Activated CD4-positive, CD25-positive, alpha-beta regulatory T cell treated with anti-CD3 and anti-CD28 coated beads, Interleukin-2, amount 50 U/mL, for 24 hours (primary cell): ENCODE results near the gene TBC1D17.

Source experiments
- ATAC-seq, 2 donors: fragments of 150-1000 bp; cut with Tn5 transposase; one replicate each; pipeline ENCODE4 v1.10.0; 2021; ENCODE audit warnings: mild to moderate bottlenecking in 1 of 2, moderate library complexity in 1 of 2

TBC1D17 gene

DNA sequence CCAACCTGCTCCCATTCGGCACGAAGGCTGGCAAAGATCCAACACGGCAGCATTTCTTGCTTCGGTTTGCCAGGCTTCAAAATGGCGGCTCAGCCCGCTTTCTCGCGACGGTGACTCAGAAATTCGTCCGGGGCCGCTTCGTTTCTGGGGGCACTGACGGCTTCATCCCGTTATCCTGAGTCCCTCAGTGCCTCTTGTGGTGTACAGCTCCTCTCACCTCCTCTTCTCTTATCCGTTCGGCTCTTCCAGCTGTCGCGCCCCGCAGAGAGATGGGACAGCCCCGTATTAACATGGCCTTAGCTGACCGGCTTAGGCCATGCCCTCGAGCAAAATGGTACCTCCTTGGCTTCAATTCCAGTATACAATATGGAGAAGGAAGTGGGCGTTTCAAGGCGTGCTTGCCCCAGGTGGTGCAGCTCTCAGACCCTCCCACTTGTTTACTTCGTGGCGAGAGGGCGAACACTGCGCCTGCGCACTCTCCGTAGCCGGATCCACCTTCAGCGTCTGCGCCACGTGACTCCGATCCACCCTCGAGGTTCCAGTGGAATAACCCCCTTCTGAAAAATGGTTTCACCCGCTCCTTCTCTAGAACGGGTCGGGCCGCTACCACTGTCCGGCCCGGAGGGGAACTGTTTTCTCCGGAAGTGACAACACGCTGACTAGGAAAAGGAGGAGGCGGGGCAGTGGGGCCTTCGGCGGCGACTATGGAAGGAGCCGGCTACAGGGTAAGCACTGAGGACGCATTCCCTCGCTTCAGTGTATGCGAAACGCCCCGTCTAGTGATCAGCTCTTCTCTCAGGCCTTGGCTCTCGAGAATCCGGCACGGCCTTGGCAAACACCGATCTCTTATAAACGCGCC lies at the start of gene TBC1D17, which contains the start of gene AKT1S1:
Gene TBC1D17 (plus strand): TSS at position 683 of the 859 bp plus-strand sequence. CDS start 22 bp downstream, at position 705.
Gene AKT1S1 (minus strand): TSS at position 336 of the 859 bp plus-strand sequence. CDS start 4,060 bp downstream, outside the sequence.
- peak; percentile 70 to 75 for ATAC-seq

DNA sequence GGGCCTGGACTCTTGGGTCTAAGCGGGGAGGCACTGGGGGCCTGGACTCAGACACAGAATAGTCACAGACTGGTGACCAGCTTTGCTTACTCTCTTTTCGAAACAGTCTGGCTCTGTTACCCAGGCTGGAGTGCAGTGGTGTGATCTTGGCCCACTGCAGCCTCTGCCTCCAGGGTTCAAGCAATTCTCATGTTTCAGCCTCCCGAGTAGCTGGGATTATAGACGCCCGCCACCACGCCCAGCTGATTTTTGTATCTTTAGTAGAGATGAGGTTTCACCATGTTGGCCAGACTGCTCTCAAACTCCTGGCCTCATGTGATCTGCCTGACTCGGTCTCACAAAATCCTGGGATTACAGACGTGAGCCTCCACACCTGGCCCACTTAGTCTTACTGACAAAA lies 48.3 kb upstream of the TBC1D17 start:
- no peak for ATAC-seq

DNA sequence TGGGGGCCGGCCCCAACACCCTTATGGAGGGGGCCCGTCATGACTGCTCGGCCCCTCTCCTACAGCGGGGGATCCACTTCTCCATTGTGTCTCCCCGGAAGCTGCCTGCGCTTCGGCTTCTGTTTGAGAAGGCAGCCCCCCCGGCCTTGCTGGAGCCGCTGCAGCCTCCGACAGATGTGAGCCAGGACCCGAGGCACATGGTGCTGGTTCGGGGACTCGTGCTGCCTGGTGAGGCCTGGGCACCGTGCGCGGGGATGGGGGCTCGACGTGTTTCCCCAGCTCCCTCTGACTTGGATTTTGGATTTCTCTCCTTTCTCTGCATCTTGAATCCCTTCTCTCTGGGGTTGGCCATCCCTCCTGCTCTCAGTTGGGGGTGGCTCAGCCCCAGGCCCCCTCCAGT lies 47.8 kb upstream of the TBC1D17 start:
- no peak for ATAC-seq

DNA sequence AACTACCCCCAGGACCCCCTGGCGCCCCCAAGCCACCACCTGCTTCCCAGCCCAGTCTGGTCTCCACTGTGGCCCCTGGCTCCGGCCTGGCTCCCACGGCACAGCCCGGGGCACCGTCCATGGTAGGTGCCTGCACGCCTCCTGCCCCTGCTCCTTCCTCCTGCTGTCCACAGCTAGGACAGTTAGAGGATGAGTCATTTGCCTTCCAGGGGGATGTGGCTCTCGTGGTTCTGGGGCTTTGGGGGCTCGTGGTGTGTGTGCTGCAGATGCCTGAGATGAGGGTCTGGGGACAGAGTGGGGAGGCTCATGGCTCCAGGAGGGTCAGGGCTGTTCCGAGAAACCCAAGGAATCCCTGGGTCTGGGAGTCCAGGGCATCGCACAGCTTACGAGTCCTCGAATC lies 46.7 kb upstream of the TBC1D17 start:
- no peak for ATAC-seq

DNA sequence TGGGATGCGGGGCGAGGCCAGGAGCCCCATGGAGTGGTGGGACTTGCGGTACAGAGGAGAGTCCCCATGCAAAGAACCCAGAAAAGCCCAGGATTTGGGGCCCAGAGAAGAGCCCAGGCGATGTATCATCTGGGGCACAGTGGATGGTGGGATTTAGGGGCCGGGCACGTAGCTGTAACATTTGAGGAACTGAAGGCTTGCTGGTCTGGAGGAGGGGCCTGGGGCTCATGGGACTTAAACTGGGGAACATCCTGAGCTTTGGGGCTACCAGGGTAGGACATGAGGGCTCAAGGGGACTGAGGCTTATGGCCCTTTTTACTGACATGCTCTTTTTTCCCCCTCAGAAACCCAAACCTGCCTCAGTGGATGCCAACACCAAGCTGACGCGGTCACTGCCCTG lies 45.9 kb upstream of the TBC1D17 start:
- no peak for ATAC-seq

DNA sequence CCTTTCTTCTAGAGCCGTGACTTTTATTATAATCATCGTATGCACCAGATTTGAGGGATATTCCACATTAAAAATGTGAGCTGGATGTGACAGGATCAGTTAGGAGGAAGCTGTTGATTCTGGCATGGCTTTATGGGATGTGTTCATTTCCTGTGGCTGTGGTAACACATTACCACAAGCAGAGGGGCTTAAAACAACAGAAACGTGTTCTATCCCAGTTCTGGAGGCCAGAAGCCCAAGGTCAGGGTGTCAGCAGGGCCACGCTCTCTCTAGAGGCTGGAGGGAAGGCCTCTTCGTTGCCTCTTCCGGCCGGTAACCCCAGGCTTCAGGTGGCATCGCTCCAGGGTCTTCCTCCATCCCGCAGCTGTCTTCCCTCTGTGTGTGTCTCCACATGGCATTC lies 44.9 kb upstream of the TBC1D17 start:
- no peak for ATAC-seq

DNA sequence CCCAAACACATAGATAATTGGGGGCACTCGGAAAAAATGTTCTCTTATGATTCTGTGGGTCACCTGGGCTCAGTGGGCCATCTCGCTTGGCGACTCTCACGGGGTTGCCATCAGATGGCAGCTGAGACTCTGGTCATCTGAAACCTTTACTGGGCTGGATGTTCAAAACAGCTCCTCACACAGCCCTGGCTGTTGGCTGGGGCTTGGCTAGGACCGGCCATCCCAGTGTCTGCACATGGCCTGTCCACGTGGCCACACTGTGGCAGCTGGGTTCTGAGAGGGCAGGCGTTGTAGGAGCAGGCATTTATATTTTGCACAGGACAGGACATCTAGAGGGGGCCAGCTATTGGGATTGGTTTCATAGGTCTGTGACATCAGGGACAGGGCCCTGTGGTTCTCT lies 43.9 kb upstream of the TBC1D17 start:
- no peak for ATAC-seq

DNA sequence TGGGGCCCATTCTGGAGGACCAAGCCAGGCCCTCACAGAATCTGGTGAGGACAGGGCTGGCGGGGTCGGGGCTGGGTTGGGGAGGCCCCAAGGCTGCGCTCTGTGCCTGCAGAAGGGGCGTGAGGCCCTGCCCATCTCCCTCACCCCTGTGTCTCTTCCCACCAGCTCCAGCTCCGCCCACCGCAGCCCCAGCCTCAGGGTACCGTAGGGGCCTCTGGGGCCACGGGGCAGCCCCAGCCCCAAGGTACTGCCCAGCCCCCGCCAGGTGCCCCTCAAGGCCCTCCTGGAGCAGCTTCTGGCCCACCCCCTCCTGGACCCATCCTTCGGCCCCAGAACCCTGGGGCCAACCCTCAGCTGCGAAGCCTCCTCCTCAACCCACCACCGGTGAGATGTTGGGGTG lies 41.9 kb upstream of the TBC1D17 start:
- ATAC-seq: no peak

DNA sequence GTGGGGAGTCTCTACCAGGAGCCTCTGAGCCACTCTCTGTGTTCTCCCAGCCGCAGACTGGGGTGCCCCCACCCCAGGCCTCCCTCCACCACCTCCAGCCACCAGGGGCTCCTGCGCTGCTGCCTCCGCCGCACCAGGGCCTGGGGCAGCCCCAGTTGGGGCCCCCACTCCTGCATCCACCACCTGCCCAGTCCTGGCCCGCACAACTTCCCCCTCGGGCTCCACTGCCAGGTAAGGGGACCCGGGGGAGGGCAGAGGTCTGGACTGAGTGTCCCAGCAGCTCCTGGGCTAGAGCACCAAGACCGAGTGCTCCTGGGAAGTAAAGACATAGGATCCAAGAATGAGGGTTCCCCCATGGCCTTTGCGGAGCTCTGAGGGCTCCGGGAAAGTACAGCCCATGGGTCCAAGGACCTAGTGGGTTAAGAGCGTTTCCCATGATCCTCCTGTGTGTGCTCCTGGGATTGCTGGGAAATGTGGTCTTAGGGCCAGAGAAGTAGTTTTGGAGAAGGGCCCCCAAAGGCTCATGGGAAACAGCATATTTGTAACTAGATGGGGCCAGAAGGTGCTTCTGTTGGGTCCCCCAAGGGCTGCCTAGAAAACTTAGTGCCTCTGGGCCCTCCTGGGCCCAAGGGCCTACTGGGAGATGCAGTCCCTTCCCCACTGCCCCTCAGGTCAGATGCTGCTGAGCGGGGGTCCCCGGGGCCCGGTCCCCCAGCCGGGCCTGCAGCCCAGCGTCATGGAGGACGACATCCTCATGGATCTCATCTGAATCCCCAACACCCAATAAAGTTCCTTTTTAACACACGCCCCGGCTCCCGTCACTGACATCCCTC lies 41.1 kb upstream of the TBC1D17 start:
- no peak for ATAC-seq

DNA sequence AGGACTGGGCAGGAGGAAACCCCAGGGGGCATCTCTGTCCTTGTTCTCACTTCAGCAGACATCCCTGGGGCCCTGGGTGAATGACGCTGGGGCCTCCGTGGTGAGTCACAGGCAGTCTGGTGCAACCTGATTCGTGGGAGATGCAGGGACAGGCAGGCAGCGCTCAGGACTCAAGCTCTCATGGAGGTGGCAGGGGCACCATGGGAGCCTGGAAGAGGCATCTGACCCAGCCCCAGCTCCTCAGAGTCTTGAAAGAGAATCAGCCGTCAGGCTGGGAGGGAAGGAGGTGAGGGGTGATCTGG lies 40.5 kb upstream of the TBC1D17 start:
- no peak for ATAC-seq

DNA sequence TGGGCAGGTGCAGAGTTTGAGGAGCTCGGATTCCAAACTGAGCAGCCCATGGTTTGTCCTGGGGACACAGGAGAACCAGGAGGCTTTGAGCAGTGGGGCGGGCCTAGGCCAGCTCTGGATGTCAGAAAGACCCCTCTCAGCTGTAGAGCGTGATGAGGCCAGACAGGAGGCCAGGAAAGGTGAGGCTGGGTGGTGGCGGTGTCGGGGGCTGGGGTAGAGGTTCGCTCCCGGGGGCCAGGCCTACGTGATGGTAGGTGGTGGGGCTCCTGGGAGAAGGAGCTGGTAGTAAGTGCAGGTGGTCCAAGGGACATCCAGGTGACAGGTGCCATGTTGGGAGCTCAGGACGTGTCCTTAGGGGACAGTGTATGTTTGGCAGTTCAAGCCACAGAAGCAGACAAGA lies 40.1 kb upstream of the TBC1D17 start:
- ATAC-seq: no peak

DNA sequence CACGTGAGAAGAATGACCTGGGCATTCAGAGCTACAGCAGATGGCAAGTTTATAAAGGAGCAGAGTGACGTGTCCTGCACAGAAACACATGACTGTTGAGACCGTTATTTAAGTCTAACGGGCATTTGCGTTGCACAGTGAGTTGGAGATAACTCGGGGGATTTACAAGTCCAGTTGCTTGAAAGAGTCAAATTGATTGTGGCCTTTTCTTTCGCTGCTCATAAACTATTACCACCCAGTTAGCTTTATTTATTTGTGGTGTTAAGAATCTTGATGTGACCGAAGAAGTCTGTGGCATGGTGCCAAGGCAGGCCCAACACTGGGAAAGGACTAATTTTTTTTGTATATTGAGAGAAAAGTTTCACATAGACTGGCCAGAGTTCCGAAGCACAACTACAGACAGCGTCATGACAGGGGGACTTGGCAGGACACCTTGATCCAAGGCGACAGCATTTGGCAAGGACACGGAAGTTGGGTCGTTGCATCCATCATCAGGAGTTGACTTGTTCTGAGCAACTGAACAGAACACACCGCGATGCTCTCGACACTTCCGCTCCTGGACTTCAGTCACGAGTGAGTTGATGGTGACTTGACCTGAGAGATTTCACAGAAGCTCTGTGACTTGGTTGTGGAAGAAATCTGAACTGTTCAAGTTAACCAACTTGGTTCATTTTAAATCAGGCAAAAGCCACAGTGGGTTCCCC lies 38.5 kb upstream of the TBC1D17 start:
- ATAC-seq: no peak

DNA sequence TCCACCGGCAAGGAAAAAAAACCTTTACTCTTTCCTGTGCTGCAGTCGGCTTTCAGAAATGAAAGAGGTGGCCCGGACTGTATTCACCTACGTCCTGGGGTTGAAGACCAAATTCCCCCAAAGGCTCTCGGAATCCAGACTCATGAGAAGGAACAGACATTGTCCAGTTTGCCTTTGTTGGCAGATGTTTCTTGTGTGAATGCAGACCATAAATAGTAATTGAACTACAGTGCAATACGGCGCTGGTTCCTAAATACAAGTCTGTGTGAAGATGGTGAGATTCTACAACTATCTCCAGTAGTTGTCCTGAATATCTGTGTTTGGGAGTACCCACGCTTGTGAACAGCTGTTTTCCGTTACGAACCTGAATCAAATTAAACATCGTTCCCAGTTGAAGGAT lies 37.8 kb upstream of the TBC1D17 start:
- ATAC-seq: no peak

DNA sequence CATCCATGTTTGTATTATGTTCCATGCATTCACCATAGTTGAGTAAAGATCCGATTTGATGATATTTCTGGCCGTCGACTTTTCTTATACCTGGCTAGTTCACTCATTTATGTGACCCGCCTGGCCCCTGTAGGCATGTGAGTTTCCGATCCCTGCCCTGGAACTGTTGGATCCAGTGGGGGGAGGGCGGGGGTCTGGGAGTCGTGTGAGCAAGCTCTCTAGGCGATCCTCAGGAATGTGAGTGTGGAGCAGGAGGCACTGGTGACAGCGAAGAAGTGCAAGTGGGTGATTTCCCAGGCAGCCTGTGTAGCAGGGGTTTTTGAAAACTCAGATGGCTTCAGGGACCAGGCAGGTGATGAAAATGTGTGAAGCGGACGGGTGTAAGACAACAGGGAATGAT lies 37.2 kb upstream of the TBC1D17 start:
- no peak for ATAC-seq

DNA sequence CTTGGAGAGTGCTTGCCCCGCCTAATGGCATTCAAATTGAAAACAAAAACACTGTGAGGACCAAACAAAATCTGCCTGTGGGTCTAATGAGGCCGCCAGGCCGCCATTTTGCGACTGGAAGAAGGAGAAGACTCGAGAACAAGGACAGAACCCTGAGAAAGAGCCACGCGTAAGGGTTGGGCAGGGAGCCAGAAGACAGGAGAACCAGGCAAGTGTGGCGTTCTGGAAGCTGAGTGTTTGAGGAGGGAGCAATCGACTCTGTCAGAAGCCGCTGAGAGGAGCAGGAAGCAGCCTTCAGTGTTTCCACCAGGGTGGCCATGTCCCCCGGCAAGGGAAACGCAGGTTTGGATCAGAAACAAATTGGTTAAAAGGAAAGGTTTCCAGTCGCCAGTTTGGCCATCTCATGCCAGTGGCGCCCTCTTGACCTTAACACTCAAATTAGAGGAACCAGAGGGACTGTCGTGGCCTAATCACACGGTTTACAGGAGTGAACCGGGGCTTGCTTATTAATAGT lies 36.7 kb upstream of the TBC1D17 start:
- no peak for ATAC-seq

DNA sequence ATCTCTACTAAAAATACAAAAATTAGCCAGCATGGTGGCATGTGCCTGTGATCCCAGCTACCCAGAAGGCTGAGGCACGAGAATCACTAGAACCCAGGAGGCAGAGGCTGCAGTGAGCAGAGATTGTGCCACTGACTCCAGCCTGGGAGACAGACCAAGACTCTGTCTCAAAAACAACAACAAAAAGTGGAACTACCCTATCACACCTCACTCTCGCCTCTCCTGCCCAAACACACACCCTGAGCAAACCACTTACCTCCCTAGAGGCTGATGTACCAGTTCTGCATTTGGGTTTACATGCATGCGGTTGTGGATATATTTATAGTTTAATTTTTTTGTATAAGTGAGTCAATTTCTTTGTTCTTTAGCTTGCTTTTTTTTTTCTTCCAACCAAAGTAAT lies 34.2 kb upstream of the TBC1D17 start:
- no peak for ATAC-seq

DNA sequence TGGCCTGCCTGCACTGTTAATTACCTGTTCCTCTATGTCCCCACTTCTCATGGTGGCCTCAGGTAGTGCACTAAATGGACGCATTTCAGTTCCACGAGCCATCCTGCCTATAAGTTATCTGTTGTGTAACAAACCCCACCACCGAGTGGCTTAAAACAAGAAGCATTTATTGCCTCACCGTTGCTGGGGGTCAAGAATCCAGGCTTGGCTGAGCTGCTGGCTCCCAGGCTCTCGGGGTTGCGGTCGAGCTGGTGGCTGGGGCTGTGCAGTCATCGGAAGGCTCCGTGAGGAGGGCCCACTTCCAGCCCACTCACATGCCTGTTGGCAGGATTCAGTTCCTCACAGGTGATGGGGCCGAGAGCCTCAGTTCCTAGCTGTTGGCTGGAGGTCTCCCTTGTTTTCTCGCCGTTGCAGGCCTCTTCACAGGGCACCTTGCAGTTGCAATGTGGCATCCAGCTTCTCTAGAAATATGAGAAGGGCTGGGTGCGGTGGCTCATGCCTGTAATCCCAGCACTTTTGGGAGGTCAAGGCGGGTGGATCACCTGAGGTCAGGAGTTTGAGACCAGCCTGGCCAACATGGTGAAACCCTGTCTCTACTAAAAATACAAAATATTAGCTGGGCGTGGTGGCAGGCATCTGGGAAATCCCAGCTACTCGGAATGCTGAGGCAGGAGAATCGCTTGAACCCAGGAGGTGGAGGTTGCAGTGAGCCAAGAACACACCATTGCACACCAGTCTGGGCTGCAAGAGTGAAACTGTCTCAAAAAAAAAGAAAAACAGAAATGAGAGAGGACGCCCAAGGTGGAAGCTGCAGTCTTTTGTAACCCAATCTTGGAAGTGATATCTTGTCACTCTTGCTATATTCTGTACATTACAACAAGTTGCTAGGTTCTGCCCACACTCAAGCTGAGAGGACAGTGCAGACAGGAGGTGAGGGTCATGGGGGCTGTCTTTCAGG lies 33.1 kb upstream of the TBC1D17 start:
- no peak for ATAC-seq

DNA sequence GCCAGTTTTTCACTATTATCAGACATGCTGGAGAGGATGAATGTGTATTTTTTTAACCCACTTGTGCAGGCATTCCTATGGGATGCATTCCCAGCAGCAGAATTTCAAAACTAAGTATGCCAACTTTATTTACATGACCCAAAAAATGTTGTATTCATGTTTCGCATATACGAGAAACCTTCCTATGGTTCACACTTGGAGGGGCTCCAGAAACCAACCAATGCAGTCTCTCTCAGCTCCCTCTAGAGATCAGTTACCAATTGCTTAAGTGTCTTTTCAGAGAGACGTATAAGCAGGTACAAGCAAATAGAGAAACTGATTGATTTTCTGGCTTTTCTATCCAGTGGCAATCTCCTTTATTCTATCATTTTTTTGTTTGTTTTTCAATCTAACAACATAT lies 32.1 kb upstream of the TBC1D17 start:
- no peak for ATAC-seq

DNA sequence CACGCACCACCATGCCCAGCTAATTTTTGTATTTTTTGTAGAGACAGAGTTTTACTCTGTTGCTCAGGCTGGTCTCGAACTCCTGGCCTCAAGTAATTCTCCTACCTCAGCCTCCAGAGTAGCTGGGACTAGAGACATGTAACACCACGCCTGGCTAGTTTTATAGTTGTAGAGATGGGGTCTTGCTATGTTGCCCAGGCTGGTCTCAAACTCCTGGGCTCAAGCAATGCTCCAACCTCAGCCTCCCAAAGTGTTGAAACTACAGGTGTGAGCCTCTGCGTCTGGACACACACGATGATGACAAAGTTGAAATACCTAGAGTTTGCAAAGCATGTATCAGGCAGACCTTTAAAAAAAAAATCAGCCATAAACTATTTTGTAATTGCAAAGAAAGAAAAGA lies 31.1 kb upstream of the TBC1D17 start:
- ATAC-seq: no peak

DNA sequence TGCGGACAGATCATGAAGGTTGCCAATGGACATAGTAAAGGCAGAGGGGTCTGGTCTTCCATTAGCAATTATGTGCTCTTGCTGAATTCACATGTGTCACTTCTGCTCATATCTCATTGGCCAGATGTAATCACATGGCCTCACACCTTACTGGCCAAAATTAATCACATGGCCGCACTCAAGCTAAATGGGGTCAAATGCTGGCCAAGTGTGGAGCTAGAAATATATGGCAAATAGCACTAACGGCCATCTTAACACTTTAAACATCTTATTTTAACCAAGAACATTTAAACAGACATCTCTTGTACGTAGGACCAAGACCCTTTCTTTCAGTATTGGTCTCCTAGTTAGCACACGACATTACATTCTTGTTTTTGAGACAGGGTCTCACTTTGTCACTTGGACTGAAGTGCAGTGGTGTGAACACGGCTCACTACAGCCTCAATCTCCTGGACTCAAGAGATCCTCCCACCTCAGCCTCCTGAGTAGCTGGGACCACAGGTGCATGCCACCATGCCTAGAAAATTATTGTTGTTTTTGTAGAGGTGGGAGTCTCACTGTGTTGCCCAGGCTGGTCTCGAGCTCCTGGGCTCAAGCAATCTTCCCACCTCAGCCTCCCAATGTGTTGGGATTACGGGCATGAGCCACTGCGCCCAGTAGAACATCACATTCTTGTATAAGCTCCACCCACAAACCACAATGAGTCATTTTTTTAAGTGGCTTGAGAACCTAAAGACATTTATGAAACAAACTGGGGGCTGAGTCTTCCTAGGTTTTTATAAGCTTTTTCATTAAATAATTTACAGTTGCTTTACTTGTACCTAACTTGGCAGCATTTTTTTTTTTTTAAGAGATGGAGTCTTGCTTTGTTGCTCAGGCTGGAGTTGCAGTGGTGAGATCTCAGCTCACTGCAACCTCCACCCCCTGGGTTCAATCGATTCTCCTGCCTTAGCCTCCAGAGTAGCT lies 29.5 kb upstream of the TBC1D17 start:
- ATAC-seq: no peak

DNA sequence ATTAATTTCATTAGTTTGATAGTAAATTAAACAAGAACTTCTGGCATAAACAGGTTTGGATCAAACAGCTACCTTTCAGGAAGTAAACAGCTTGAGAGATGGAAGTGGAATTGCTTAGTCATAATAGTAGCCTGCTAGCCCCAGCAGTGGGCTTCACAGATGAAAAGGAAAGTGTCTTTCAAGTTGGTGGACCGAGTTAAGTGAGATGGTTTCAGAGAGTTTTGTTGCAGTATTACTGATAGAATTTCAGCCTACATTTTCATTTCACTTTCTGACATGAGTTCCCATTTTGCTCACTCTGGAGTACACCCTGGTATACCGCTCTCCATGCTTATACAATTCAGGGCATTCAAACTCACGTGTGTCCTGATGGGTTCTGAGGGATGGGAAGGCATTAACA lies 28.6 kb upstream of the TBC1D17 start:
- ATAC-seq: no peak
